ENCODE measurements around the gene NUDT6.

The NUDT6 gene

DNA sequence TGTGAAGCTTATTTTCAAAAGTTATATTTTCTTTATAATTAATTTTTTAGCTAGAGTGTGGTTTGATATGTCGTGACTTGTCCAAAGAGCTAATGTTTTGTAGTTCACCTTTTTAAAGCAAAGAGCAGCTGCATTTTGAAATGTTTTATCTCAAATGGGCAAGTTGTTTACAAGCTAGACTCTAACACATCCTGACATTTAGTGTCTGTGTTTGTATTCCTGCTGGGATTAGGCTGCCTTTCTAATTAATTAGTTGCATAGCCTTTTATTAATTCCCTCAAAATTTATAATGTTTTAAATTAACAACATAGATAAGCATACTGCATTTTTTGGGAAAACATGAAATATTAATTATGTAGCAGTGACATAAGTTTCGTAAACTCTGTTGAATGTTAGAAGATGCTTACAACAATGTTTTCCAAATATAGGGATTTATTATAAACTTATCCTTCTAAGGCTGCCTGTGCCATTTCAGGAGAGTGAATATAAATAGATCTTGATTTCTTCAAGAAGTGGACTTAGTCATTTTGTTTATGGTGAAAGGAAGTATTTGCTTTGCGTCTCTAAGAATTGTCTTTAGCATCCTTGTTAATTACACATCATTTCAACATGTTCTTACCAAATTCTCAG, 37.7 kb upstream of the NUDT6 start:
- TF ChIP-seq, protein P1, sequence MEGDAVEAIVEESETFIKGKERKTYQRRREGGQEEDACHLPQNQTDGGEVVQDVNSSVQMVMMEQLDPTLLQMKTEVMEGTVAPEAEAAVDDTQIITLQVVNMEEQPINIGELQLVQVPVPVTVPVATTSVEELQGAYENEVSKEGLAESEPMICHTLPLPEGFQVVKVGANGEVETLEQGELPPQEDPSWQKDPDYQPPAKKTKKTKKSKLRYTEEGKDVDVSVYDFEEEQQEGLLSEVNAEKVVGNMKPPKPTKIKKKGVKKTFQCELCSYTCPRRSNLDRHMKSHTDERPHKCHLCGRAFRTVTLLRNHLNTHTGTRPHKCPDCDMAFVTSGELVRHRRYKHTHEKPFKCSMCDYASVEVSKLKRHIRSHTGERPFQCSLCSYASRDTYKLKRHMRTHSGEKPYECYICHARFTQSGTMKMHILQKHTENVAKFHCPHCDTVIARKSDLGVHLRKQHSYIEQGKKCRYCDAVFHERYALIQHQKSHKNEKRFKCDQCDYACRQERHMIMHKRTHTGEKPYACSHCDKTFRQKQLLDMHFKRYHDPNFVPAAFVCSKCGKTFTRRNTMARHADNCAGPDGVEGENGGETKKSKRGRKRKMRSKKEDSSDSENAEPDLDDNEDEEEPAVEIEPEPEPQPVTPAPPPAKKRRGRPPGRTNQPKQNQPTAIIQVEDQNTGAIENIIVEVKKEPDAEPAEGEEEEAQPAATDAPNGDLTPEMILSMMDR (IDR thresholded peaks at IDR 0.05; ENCODE audit: low read depth, low read length) = no peak
- TF ChIP-seq, protein P2, sequence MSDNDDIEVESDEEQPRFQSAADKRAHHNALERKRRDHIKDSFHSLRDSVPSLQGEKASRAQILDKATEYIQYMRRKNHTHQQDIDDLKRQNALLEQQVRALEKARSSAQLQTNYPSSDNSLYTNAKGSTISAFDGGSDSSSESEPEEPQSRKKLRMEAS (IDR thresholded peaks at IDR 0.05; ENCODE audit: low read depth, low read length) = no peak
- TF ChIP-seq MYC (IDR thresholded peaks at IDR 0.05; ENCODE audit: low read depth, low read length) = no peak
- TF ChIP-seq POLR2A (IDR thresholded peaks at IDR 0.05; ENCODE audit: extremely low read depth, insufficient read length) = no peak
- H3K4me3 ChIP-seq (ENCODE audit: low read depth, low read length) = no peak overlapping the region
- DNase-seq (ENCODE audit: low read depth) = no peak

DNA sequence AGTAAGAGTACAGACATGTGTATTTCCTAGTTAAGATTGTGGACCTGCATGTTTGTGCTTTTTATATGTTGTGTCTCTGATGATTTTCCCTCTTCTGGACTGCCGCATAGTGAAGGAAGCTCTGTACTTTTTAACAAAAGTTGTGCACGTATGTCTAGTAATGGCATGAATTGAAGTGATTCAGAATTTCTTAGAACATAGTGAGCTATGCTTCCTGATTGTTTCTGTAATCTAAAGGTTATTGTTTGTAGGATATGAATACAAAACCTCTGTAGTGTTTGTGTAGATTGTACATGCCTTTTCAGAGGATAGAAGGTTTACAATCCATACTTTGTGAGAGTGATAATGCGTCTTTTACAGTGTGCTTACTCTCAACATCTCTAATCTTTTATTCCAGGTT, 37.0 kb upstream of the NUDT6 start:
- TF ChIP-seq, protein P1 (IDR thresholded peaks at IDR 0.05; ENCODE audit: low read depth, low read length) = no peak
- no peak for TF ChIP-seq MYC (IDR thresholded peaks at IDR 0.05; ENCODE audit: low read depth, low read length)
- TF ChIP-seq, protein P2 (IDR thresholded peaks at IDR 0.05; ENCODE audit: low read depth, low read length) = no peak
- no peak for TF ChIP-seq POLR2A (IDR thresholded peaks at IDR 0.05; ENCODE audit: extremely low read depth, insufficient read length)
- DNase-seq (ENCODE audit: low read depth) = no peak
- no peak overlapping the region for H3K4me3 ChIP-seq (ENCODE audit: low read depth, low read length)

DNA sequence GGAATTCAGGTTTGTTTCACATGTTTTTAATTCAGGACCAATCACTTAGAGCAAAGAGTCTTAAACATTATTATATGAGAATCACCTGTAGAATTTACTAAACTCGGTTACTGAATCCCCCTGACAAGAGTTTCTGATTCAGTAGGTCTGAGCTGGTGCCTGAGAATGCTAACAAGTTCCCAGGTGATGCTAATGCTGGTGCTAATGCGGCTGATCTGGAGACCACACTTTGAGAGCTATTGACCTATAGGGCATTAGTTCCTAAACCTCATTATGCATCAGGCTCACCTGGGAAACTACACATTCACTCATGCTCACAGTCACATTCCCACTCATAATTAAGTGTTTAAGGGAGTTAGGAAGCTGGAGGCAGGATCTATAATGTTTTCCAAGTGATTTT, 36.1 kb upstream of the NUDT6 start:
- no peak overlapping the region for H3K4me3 ChIP-seq (ENCODE audit: low read depth, low read length)
- TF ChIP-seq, protein P1 (IDR thresholded peaks at IDR 0.05; ENCODE audit: low read depth, low read length) = no peak
- no peak for TF ChIP-seq MYC (IDR thresholded peaks at IDR 0.05; ENCODE audit: low read depth, low read length)
- no peak for TF ChIP-seq POLR2A (IDR thresholded peaks at IDR 0.05; ENCODE audit: extremely low read depth, insufficient read length)
- TF ChIP-seq, protein P2 (IDR thresholded peaks at IDR 0.05; ENCODE audit: low read depth, low read length) = no peak
- no peak for DNase-seq (ENCODE audit: low read depth)

DNA sequence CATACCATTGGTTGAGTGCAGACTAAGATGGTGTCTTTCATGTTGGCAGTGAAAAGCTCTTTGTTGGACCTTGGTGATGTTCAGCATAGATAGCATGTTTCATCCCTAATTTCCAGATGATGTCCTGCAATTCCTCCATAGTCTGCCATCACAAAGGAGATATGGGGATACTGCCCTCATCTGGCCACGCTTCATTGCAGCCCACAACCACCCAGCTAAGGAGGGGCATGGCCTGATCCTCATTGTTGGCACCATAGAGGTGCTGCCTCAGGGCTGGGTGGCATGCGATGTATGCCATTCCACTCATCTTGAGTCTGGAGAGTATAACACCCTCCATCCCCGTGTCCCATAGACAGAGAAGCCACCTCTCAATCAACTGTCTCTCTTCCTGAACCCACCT, 31.5 kb upstream of the NUDT6 start:
- DNase-seq (ENCODE audit: low read depth) = no peak
- H3K4me3 ChIP-seq (ENCODE audit: low read depth, low read length) = no peak overlapping the region

DNA sequence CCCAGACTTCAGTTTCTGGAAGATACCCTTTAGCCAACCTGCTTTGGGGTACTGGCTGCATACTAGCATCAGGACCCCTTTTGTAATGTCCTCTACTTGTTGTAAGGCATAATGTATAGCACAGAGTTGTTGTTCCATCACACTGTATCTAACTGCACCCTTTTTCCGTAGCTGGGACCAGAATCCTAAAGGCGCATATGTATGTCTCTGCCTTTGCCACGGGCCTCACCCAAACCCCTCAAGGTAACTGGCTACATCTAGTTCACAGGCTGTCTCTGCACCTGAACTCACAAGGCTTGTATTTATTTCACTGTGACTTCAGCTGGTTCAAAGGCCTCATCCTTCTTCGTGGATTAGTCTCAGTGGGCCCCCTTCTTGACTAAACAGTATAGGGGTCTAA, 29.6 kb upstream of the NUDT6 start:
- TF ChIP-seq POLR2A (IDR thresholded peaks at IDR 0.05; ENCODE audit: extremely low read depth, insufficient read length) (no peak), MYC (IDR thresholded peaks at IDR 0.05; ENCODE audit: low read depth, low read length) (no peak)
- TF ChIP-seq, protein P1 (IDR thresholded peaks at IDR 0.05; ENCODE audit: low read depth, low read length) = no peak
- TF ChIP-seq, protein P2 (IDR thresholded peaks at IDR 0.05; ENCODE audit: low read depth, low read length) = no peak
- DNase-seq (ENCODE audit: low read depth) = no peak
- no peak overlapping the region for H3K4me3 ChIP-seq (ENCODE audit: low read depth, low read length)

More for the DNA sequence above, 31.5 kb upstream of the NUDT6 start:
- TF ChIP-seq POLR2A (IDR thresholded peaks at IDR 0.05; ENCODE audit: extremely low read depth, insufficient read length) = no peak
- TF ChIP-seq, protein P1 (IDR thresholded peaks at IDR 0.05; ENCODE audit: low read depth, low read length) = no peak
- TF ChIP-seq, protein P2 (IDR thresholded peaks at IDR 0.05; ENCODE audit: low read depth, low read length) = no peak
- TF ChIP-seq MYC (IDR thresholded peaks at IDR 0.05; ENCODE audit: low read depth, low read length) = no peak
